NCI-H748 treated with DMSO at 0.1 percent for 48 hours (cell line): ENCODE measurements around the gene CD200R1L.
"Not testable (repeated sequence)": the region's sequence is repeated elsewhere in the genome, so short reads cannot be mapped to it uniquely, and the experiment has no call there.

Source experiments
- DNase-seq: peaks from one replicate; lab custom pipeline; 2025; lab: John Stamatoyannopoulos, UW

Gene CD200R1L, protein sequence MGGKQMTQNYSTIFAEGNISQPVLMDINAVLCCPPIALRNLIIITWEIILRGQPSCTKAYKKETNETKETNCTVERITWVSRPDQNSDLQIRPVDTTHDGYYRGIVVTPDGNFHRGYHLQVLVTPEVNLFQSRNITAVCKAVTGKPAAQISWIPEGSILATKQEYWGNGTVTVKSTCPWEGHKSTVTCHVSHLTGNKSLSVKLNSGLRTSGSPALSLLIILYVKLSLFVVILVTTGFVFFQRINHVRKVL

DNA sequence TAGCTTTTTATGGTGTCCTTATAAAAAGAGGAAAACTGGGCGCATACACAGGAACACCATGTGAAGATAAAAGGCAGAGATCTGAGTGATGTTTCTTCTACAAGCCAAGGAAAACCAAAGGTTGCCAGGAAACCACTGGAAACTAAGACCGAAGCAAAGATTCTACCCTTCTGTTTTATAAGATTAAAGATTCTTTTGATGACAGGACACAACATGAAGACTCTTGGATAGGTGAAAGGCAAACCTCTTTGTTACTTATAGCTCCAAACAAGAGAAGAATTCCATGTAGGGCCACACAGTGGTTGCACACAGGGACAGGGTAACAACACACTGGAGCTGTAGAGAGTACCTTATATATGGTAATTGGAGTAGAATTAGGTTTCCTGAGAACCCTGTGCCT lies at the start of gene CD200R1L:
TSS of gene CD200R1L (minus strand) at position 101 of the 400 bp plus-strand sequence. CDS start 17,497 bp downstream, outside the sequence.
- no peak for DNase-seq

DNA sequence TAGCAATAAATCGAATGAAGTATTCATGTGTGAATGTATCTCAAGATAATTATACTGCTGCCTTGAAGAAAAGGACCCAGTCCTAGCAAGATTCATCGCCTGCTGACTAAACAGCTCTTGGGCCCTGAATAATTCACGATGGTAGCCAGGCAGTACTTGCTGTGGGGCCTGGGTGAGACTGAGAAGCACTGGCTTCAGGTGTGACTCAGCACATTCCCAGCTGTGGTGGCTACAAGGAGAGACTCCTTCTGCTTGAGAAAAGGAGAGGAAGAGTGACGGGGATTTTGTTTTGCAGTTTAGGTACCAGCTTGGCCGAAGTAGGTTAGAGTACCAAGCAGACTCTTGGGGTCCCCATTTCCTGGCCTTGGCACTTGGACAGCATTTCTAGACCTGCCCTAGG lies 47.6 kb upstream of the CD200R1L start:
- no peak for DNase-seq

DNA sequence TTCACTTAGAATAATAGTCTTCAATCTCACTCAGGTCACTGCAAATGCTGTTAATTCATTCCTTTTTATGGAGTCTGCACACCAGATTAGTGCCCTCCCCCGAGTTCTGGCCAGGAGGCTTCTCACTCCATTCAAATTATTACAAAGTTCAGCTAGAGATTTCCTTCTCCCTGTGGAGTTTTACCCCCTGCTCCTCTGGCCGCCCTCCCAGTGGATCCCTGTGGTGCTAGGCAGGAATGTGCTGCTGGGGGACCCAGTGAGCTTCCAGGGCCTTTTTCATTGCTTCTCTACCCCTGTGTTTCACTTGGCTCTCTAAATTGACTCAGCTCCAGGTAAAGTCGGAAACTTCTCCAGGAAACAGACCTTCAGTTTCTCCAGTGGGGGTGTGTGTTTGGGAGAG lies 42.7 kb upstream of the CD200R1L start:
- no peak for DNase-seq

DNA sequence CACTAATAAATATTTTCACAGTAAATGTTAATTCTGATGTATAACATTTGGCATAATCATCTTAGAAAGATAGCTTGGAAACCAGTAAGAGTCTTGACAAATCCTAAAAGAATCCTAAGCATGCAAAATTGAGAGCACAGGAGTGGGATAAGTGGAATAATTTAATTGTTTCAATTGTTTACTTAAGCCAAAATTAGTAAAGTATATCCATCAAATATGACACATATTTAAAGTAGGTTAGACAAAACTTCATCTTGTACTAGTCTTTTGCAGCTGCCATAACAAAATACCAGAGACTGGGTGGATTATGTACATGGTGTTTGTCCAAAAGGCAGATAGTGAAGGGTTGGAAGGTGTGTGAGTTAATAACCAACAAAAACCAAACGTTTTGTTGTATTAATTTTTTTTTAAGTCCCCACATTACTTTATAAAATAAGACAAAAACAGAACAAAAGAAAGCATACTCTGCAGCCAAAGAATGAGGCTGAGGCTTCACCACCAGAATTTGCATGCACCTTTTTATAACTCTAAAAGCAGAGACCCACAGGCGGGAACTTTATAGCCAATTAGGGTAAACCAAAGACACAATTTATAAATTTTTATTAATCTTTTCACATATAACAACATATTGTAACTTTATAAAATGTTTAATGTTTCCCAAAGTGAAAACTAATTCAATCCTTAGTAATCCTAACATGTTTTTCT lies 41.9 kb upstream of the CD200R1L start:
- DNase-seq, result no peak

DNA sequence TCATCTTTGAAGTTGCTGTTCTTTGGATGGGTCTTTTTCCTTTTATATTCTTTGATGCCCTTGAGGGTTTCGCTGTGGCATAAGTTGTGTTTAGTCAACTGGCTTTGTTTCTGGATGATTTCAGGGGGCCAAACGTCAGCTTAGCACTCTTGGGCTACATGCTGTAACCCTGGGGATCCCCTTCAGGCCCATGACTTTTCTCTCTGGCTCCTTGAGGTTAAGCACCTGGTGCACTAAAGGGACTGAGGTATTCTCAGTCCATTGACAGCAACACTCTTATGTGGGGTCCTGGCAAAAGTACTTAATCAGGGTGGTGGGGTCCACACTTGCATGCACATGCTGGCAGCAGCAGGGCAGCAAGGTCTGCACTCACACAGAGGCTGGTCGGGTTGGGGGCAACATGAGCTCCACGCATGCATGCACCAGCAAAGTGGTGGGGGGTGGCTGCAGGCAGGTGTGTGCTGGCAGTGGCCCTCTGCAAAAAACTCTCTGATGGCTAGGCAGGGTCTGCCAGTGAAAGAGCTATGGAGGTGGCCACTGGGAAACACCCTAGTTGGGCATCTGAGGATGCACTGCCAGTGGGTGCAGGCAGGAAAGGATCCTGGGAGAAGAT lies 38.1 kb upstream of the CD200R1L start:
- no peak for DNase-seq

DNA sequence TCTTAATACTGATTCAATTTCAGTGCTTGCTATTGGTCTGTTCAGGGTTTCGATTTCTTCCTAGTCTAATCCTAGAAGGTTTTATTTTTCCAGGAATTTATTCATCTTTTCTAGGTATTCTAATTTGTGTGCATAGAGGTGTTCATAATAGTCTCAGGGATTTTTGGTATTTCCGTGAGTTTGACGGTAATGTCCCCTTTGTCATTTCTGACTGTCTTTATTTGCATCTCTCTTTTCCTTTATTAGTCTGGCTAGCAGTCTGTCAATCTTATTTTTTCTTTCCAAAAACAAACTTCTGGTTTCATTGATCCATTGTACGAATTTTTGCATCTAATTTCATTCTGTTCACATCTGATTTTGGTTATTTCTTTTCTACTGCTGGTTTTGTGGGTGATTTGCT lies 35.2 kb upstream of the CD200R1L start:
- no peak for DNase-seq

DNA sequence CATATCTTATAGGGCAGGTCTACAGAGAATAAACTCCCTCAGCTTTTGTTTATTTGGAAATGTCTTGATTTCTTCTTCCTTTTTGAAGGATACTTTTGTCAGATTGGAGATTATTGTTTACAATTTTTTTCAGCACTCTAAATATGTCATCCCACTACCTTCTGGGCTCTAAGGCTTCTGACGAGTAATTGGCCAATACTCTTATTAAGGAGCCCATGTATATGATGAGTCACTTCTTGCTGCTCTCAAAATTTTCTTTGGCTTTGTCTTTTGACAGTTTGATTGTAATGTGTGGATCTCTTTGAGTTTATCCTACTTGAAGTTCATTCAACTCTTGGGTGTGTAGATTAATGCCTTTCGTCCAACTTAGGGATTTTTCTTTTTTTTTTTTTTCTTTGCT lies 28.9 kb upstream of the CD200R1L start:
- DNase-seq, result no peak

DNA sequence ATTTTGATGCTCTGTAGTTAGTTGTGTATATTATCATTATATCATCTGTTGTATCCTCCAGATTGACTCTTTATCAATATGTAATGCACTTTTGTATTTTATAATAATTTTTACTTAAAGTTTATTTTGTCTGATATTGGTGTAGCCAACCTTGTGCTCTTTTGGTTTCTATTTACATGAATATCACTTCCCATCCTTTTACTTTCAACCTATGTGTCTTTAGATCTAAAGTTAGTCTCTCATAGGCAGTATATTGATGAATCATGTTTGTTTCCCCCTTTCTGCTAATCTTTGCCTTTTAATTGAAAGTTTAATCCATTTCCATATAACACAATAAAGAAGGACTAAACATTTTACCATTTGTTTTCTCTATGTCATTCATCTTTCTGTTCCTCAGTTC lies 28.1 kb upstream of the CD200R1L start:
- no peak for DNase-seq

DNA sequence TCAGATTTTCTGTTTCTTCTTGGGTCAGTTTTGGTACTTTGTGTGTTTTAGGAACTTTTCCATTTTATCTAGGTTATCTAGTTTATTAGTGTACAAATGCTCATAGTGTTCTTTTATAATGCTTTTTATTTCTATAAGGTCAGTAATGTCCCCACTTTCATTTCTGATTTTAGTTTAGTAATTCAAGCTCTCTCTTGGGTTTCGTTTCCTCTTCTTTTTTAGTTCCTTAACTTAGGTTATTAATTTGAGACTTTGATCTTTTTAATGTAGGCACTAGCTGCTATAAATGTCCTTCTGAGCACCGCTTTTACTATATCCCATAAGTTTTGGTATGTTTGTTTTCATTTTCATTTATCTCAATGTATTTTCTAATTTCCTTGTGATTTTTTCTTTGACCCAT lies 27.0 kb upstream of the CD200R1L start:
- DNase-seq, result no peak

DNA sequence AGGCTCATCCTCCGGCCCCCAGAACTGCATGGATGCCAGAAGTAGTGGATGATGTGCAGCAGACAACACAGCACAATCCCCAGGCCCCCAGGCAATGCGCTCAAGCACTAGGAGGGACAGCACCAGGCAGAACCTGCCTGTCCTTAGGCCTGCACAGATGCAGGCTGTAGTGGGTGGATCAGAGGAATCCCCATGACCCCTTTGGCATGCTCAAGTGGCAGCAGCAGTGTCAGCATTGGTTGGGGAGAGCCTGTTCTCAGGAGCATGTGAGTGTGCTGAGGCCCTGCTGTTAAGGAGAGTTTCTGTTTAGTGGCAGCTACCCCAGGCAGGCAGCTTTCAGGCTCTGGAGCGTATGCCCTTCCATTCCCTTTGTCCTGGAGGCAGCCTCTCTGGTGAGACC lies 25.1 kb upstream of the CD200R1L start:
- no peak for DNase-seq

DNA sequence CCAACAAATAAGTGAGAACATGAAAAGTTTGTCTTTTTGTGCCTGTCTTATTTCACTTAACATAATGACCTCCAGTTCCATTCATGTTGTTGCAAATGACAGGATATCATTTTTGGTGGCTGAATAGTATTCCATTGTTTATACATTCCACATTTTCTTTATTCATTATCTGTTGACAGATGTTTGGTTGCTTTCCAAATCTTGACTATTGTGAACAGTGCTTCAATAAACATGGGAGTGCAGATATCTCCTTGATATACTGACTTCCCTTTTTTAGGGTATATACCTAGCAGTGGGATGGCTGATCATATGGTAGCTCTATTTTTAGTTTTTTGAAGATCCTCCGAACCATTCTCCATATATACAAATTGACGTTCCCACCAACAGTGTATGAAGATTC lies 19.1 kb upstream of the CD200R1L start:
- no peak for DNase-seq

DNA sequence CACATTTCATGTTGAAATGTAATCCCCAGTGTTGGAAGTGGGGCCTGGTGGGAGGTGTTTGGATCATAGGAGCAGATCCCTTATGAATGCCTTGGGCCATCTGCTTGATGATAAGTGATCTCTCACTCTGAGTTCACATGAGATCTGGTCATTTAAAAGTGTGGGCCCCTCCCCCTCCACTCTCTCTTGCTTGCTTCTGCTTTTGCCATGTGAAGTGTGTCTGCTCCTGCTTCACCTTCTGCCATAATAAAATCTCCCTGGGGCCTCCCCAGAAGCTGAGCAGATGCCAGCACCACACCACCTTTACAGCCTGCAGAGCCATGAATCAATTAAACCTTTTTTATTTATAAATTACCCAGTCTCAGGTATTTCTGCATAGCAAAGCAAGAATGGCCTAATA lies 14.2 kb upstream of the CD200R1L start:
- no peak for DNase-seq

DNA sequence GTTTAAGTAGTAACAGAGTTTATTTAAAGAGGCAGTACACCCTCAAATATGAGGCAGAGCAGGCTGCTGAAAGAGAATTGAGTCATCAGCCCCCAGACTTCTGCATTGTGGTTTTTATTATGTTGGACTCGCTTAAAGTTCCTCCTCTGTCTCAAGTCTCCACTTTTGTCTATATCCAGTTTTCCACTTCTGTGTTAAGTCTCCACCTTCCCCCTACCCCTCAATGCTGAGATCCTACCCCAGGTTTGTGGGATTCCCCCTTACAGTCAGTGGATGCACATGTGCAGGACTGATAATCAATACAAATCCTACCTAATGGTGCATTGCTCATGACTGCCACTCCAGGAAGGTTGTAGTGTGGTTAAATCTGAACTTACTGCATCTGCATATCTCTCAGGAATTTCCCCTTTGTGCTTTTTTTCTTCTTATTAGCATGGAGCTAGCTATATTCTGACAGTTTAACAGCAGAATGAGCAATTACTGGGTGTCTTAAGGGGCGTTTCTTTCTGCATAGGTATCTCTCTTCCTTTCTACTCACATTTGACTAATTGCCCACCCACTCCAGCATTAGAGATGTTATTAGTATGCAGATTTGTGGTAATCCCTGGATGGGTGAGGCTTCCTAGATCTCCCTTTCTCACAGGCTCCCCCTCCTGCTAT lies 11.9 kb upstream of the CD200R1L start:
- DNase-seq, result no peak

DNA sequence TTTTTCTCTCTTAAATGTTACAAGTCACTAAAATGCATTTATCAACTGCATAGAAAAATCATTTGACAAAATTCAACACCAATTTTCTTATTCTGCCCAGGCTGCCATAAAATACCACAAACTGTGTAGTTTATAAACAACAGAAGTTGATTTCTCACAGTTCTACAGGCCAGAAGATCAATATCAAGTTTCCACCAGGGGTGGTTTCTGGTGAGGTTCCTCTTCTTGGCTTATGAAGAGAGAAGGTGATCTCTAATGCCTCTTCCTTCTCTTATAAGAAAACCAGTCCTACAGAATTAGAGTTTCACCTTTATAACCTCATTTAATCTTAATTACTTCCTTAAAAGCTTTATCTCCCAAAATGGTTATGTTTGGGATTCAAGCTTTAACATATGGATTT lies 10.9 kb upstream of the CD200R1L start:
- DNase-seq, result no peak

DNA sequence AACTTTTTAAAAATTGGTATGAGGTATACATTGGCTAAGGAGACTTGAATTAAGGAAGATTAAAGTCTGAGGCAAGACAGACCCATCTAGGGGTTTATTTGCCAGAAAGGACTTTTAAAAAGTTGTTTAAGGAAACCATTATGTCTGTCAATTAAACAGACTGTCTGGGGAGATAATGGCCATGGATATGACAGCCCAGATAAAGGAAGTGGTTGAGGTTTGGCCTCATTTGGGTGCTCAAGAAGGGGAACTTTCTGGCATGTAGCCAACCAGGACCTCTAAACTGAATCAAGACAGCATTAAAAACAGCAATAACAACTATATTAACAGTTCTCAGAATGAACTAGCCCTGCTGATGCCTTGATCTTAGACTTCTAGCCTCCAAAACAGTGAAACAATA lies 9.9 kb upstream of the CD200R1L start:
- no peak for DNase-seq

DNA sequence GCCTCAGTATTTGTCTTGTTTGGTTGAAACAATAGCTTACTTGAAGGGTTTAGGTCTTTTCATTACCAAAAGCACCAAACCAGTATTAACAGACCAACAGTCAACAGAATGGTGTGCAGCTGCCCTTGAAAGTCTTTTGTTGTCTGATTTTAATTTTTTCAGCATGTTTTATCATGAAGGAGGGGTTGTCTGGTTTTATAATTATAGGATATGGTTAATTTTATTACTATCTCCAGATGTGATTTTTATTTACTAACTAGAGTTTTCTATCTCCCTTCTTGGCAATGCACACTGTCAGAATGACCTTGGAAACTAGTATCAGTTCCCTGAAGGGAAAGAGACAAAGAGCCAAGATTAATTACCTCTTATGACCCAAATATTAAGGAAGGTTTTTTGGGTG lies 9.2 kb upstream of the CD200R1L start:
- DNase-seq, result no peak

DNA sequence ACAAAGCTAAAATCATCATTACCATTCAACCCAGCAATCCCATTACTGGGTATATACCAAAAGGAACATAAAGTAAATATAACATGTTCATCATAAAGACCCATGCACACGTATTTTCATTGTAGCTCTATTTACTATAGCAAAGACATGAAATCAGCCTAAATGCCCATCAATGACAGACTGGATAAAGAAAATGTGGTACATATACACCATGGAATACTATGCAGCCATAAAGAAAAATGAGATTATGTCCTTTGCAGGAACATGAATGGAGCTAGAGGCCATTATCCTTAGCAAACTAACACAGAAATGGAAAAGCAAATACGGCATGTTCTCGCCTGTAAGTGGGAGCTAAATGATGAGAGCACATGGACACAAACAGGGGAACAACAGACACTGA lies 8.4 kb upstream of the CD200R1L start:
- not testable (repeated sequence) for DNase-seq

DNA sequence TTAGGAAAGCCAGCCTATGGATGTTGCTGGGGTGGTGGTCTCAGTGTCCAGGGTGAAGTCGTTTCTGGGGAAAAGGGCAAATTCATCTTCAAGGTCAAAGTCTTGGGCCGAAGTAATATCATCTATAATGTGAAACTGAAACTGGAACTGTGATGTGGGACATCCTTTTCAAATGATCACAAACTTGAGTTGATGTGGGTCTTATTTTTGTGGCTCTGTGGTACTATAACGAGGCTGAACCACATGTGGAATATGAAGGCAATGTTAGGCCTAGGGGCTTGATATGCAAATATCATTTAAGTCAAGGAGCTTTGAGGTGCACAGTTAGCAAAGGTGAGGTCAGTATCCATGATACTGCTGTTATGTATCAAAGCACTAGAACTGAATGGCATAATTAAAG lies 1.5 kb upstream of the CD200R1L start:
- DNase-seq, result no peak

DNA sequence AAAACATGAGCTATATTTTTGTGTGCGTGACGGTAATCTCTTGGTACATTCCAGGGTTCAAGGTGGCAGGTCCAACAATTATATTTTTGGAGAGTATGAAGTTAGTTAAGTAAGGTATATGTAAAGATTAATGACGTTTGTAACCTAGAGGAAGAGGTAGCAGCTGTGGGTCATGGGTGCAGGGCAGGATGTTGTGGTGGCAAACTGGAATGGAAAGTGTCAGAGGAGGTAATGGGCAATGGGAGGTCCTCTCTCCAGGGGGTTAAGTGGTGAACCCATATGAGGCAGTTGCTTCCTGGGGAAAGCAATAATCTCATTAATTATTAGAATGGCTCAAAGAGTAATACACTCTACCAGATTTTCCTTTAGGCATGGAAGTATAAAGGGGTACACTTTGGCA lies 1.0 kb upstream of the CD200R1L start:
- DNase-seq, result no peak

DNA sequence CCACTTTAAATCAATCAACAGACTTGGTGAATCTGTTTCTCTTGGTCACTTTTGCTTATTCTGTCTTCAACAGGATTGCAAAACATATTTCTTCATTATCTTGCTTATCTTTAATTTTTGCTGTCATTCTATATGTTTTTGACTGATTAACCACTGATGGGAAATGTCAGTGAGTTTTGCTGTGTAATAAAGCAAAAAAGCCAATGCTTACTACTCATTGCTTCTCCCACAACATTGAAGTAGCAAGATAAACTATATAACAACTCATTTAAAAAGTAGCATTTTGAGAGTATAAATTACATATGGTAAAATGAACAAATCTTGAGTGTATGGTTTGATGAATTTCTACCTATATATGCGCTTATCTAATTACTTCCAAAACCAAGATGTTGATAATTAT lies 892 bp downstream of the CD200R1L start:
- DNase-seq, result no peak

DNA sequence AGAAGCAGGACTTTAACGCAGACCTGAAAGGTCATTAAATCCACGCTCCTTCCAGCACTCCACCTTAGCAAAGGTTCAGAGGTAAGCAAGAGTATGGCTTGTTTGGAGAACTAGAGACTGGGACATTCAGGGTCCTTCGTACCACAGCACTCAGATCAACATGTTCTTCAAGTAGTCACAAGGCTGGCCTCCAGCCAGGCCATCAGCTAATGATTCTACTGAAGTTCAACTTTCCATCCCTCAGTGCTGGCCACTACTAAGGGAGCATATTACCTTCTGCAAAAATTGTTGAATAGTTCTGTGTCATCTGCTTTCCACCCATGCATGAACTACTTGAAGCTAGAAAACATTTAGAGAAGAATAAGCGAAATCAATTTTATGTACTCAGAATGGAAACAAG lies 17.6 kb downstream of the CD200R1L start:
- no peak for DNase-seq

DNA sequence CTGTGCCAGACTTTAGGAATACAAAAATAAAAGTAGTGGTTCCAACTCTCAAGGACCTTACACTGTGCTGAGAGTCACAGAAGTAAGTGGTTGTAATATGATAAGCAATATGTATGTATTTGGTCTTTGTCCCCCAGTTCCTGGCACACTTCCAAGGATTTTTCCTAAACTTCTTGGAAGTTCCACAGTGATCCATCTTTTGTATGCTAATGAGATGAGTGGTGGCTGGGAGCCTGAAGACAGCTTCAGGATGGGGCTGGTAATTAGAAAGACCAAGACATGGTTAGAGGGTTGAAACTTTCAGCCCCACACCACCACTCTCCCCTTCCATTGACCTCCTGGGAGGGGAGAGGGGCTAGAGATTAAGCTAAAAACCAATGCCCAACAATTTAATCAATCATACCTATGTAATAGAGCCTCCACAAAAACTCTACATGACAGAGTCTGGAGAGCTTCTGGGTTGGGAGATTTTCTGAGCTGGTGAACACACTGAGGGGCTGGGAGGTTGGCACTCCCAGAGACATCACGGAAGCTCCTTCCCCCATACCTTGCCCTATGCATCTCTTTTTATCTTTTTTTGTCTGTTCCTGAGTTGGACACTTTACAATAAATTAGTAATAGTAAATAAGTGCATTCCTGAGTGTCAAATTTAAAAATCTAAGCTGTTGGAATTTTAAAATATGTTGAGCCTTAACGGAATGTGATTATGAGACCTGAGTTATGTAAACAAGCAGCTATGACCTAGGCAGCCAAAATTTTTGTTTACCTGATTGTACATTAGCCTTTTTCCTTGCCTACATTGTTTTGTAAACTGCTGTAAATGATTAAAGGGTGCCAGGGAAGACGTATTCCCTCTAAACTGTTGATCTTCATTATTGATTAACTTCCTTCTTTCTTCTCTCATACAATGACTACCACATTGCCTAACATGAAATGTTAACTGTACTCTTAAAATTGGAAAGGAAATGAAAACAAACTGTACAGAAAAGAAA lies 24.3 kb downstream of the CD200R1L start:
- DNase-seq, result no peak
